Spleen (tissue), 7 donors: ENCODE data around the gene IFITM10.

Experiments used
- POLR2A ChIP-seq, 3 donors: fragments of 450-650 bp; IDR thresholded peaks; one replicate each; pipeline ENCODE4 v1.5.1; 2017; ENCODE audit warnings: antibody characterized with exemption in 3 of 3, mild to moderate bottlenecking in 1 of 3
- TF ChIP-seq, protein P1 (sequence below), 11 experiments: fragments of 200-600 bp in 7 of 11; fragments of 450-650 bp in 4 of 11; sonication (generic) in 4 of 11; IDR thresholded peaks in 8 of 11; conservative IDR thresholded peaks in 3 of 11; 1 replicate in 7 of 11; 2 replicates in 4 of 11; pipeline versions ENCODE4 v1.4.0 to v1.8.0; 2016 to 2021; ENCODE audit warnings: antibody characterized with exemption in 11 of 11, inconsistent platforms in 4 of 11, mild to moderate bottlenecking in 1 of 11
- donor health status: DM: no; HTN: no; CAD: no; lungs with moderate emphysema.
- donor health status: DM: no; HTN: no; CAD: no.
- donor health status: DM: no; HTN: no; CAD: no.

DNA sequence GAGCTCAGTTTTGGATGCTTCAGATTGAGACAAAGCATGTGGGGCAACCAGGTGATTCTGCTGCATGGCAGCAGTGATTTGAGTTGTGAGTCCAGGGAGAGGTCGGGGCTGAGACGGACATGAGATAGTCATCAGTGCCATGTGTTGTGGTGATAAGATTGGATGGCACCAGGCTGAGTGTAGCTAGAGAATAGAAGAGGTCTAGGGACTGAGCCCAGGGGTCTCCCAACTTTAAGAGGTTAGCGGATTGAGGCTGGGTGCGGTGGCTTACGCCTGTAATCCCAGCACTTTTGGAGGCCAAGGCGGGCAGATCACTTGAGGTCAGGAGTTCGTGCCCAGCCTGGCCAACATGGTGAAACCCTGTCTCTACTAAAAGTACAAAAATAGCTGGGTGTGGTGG, 19.7 kb upstream of the IFITM10 start:
- TF ChIP-seq, protein P1, sequence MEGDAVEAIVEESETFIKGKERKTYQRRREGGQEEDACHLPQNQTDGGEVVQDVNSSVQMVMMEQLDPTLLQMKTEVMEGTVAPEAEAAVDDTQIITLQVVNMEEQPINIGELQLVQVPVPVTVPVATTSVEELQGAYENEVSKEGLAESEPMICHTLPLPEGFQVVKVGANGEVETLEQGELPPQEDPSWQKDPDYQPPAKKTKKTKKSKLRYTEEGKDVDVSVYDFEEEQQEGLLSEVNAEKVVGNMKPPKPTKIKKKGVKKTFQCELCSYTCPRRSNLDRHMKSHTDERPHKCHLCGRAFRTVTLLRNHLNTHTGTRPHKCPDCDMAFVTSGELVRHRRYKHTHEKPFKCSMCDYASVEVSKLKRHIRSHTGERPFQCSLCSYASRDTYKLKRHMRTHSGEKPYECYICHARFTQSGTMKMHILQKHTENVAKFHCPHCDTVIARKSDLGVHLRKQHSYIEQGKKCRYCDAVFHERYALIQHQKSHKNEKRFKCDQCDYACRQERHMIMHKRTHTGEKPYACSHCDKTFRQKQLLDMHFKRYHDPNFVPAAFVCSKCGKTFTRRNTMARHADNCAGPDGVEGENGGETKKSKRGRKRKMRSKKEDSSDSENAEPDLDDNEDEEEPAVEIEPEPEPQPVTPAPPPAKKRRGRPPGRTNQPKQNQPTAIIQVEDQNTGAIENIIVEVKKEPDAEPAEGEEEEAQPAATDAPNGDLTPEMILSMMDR (IDR thresholded peaks at IDR 0.05 in 8 of 11, conservative IDR thresholded peaks at IDR 0.05 in 3 of 11) = no peak
- no peak for TF ChIP-seq POLR2A (IDR thresholded peaks at IDR 0.05)
